Natural killer cell treated with Interleukin-12 subunit alpha and Interleukin-12 subunit beta and Interleukin-15 and Interleukin-18, amount 100 ng/mL, for 72 hours (primary cell): ENCODE measurements around the gene FKBP5. TPM values are rescaled to one million over a fixed set of nuclear protein-coding genes. Genes with fewer than 3 reads are reported as not detected.

Experiments used
- ATAC-seq, 2 donors: fragments of 150-1000 bp; cut with Tn5 transposase in 1 of 2; sonication (Bioruptor Pico), chemical (Tn5 transposase) in 1 of 2; 2 replicates each; pipeline ENCODE4 v1.10.0; 2021
- DNase-seq: peaks from one replicate; pipeline ENCODE4 v3.0.0; 2022; ENCODE audit warnings: low spot score
- H3K27ac Mint-ChIP-seq, 2 donors: 1 replicate in 1 of 2; 2 replicates in 1 of 2; pipeline ENCODE4 v1.8.0; 2022; ENCODE audit warnings: mixed read lengths in 2 of 2, mild to moderate bottlenecking in 1 of 2, moderate library complexity in 1 of 2
- H3K27me3 Mint-ChIP-seq, 2 donors: 1 replicate in 1 of 2; 2 replicates in 1 of 2; pipeline ENCODE4 v1.8.0; 2022; ENCODE audit warnings: mixed read lengths in 2 of 2
- H3K36me3 Mint-ChIP-seq: one replicate; pipeline ENCODE4 v1.8.0; 2022; ENCODE audit warnings: mixed read lengths
- H3K4me1 Mint-ChIP-seq, 2 donors: 1 replicate in 1 of 2; 2 replicates in 1 of 2; pipeline ENCODE4 v1.8.0; 2022; ENCODE audit warnings: low read depth in 2 of 2, mixed read lengths in 2 of 2, mild to moderate bottlenecking in 1 of 2
- H3K4me3 Mint-ChIP-seq: one replicate; pipeline ENCODE4 v1.8.0; 2022; ENCODE audit warnings: mixed read lengths
- H3K9me3 Mint-ChIP-seq: 2 replicates; pipeline ENCODE4 v1.8.0; 2022; ENCODE audit warnings: mixed read lengths
- total RNA-seq, 2 donors: library from RNA; stranded (reverse); gene quantifications; one replicate each; pipeline ENCODE4 v1.2.3, GENCODE V29; 2022

FKBP5 gene
- total RNA-seq, 2 donors from 2014 or later = 14.1 to 32.5 TPM

DNA sequence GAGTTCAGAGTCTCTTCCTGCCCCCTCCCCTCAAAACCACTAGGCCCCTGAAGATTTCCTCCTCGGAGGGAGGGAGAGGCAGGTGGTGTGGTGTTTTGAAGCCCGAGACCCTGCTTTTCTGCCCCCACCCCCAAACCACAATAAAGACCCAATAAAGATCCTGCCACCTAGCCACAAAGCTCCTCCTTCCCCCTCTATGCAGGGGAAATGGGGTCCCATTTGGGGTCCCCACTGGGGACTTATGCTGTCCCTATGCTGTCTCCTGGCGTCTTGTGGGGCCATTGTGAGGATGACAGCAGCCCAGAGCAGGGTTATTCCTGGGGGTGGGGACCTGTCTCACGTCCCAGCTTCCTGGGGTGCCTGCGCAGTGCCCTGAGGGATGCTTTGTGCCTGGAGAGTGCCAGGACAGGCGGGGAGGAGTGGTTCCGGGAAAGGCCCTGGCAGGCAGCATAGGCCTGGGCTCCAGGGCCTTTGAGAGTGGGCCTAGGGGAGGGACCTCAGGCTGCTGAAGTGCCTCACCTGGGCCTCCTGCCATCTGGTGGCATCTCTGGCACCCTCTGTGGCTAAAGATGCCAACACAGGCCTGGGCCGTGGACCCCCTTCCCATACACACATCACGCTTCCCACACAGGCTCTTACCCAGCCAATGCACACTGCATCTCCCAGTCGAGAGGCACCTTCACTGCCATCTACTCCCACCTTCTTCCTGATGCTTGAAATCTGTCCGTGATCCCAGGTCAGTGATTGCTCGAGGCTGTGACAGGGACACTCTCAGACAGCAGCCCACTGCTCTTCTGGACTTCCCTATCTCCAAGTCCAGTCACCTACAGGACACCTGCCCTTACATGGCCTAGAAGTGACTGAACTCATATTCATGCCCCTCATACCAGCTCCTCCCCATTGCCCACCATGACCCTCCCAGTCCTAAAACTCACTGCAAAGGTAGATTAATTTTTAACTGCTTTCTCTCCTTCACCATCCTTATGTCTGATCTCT is 40.3 kb upstream of the FKBP5 start:
- ATAC-seq (no peak), DNase-seq (no peak)
- Mint-ChIP-seq H3K36me3 (no peaks in the 10 kb centered on the region), H3K27ac (peak overlapping the region; percentile 22 to 53), H3K27me3 (peaks cover 0 to 12% of the 10 kb centered on the region in 2 donors), H3K4me3 (peak overlapping the region; percentile 63), H3K4me1 (peaks cover 47 to 60% of the 10 kb centered on the region in 2 donors), H3K9me3 (no peaks in the 10 kb centered on the region)

DNA sequence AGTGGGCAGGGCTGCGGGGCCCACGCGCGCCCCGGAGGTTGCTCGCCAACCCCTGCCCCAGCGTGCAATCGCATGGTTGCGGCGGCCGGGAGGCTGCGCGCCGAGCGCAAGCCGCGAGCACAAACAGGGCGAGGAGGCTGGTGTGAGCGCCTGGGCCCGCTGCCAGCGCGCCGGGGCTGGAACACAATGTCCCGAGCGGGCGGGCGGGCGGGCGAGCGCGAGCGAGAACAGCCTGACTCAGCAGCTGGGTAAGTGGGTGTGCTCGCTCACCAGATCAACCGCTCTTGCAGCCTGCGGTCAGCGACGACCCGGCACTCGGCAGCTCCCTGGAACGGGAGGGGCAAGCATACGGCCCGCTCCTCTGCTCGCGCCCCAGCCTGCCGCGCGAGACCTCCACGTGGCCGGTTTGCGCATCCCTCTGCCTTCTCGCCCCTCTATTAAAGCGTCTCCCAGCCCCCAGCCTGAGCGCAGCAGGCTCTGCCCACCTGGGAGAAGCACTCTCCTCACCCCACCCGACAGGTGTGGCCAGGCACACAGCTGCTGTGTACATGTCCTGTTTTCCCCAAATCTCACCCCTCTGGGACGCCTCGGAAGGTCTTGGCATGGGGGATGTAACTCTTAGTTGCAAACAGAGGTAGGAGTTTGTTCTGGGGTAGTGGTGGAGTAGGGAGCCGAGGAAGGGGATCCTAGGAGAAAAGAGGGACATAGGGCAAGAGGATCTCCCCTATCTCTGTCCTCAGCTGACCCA is 39.4 kb upstream of the FKBP5 start:
- H3K27me3 Mint-ChIP-seq = peaks cover 0 to 12% of the 10 kb centered on the region in 2 donors
- peak overlapping the region in 1 of 2 donors; percentile 53 for H3K27ac Mint-ChIP-seq
- peaks cover 47 to 59% of the 10 kb centered on the region in 2 donors for H3K4me1 Mint-ChIP-seq
- peak overlapping the region; percentile 63 for H3K4me3 Mint-ChIP-seq
- no peaks in the 10 kb centered on the region for H3K36me3 Mint-ChIP-seq
- no peaks in the 10 kb centered on the region for H3K9me3 Mint-ChIP-seq
- ATAC-seq = peak; percentile 78 to 87
- peak; percentile 89 for DNase-seq

DNA sequence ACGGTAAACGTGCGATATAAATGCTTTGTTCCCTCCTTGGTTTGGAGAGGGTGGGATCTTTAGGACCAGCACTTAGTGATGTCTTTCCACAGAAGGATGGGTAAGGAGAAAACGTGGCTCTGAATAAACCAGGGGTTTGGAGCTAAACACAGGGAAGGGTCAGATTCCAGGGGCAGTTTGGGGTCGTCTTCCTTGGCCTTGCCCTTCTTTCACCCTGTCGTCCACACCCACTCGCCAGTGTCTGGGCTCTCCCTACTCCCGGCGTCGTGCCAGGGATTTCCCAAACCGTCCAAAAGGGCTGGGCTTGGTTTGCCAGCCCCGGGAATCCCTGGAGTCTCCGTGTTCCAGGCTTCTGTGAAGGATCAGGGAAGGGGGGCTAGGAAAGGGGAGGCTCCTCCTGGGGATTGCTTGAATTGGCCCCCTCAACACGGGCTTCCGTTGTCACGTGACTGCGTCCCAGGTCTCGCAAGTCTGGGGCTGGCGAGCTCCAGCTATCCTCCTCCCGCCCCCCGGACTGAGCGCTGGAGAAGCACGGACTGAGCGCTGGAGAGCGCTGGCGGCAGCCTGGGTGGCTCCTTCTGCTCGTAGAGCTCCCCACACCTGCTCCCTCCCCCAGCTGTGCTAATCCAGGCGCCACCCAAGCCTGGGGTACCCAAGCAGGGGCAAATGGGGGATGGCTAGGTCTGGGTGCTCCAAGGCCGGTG is 38.7 kb upstream of the FKBP5 start:
- Mint-ChIP-seq H3K36me3 (no peaks in the 10 kb centered on the region), H3K4me1 (peaks cover 47 to 52% of the 10 kb centered on the region in 2 donors), H3K4me3 (peak overlapping the region; percentile 63), H3K27ac (peak overlapping the region; percentile 33 to 40), H3K27me3 (peaks cover 0 to 12% of the 10 kb centered on the region in 2 donors), H3K9me3 (no peaks in the 10 kb centered on the region)
- DNase-seq (no peak), ATAC-seq (peak in 1 of 2 donors; percentile 18)

DNA sequence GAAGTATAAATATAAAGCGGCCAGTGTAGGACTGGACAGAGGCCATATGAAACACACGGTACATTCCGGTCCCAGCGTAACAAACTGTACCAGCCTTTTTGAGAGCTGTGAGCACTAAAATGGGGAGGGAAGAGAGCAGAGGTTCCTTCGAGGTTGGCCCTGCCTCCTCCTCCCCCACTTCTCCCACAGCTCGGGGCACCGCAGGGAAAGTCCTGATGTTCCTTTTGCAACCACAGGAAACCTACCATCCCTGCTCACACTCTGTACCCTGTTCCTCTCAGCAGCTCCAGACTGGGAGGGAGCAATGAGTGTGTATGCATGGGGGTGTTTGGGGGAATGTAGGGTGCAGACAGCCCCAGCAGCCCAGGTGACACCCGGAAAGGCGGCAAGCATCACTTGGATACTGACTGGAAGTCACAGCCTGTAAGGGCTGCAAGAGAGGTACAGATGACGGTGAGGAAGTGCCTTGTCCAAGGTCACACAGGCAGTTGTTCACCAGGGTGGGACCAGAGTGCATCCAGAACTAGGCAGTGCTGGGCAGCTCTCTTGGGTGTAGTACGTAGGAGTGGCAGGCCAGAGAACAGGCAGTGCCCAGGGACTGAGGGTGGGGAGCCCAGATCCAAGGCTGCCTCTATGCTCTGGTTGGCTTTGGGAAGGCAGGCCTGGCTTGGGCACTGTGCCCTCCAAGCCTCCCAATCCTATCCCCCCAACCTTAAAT is 37.2 kb upstream of the FKBP5 start:
- Mint-ChIP-seq H3K27ac (peak overlapping the region in 1 of 2 donors; percentile 40), H3K36me3 (no peaks in the 10 kb centered on the region), H3K4me3 (peak overlapping the region; percentile 63), H3K27me3 (peaks cover 0 to 12% of the 10 kb centered on the region in 2 donors), H3K4me1 (peaks cover 40 to 49% of the 10 kb centered on the region in 2 donors), H3K9me3 (no peaks in the 10 kb centered on the region)
- DNase-seq = no peak
- no peak for ATAC-seq

DNA sequence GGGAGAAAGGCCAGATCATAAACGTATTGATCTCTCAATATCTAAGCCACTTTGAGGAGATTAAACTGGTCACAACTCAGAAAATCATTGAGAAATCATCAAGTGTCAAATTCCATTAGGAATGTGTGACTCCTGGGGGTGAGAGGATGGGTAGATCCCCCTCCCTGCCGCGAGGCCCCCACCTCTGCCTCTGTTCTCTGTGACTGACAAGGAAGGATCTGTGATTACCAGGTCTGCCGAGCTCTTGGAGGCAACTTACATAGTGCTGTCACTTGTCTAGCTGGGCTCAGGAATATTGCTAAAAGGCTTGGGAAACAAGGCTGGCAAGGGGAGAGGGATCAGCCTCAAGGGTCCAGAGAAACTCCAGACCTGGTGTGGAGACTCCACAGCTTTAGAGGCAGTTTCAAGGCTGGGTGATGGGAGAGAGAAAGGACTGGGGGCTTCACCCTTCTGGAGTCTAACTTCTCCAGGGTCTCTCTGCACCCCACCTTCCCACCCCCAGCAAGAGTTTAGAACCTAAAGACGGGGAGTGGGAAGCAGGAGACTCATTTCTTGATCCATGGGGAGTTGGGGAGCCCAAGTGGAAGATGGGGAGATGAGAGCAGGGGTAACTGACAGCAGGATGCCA is 36.5 kb upstream of the FKBP5 start:
- Mint-ChIP-seq H3K9me3 (no peaks in the 10 kb centered on the region), H3K27me3 (peaks cover 0 to 16% of the 10 kb centered on the region in 2 donors), H3K27ac (no peak overlapping the region), H3K4me3 (peak overlapping the region; percentile 15), H3K36me3 (no peaks in the 10 kb centered on the region), H3K4me1 (peaks cover 40 to 42% of the 10 kb centered on the region in 2 donors)
- ATAC-seq (no peak), DNase-seq (no peak)

DNA sequence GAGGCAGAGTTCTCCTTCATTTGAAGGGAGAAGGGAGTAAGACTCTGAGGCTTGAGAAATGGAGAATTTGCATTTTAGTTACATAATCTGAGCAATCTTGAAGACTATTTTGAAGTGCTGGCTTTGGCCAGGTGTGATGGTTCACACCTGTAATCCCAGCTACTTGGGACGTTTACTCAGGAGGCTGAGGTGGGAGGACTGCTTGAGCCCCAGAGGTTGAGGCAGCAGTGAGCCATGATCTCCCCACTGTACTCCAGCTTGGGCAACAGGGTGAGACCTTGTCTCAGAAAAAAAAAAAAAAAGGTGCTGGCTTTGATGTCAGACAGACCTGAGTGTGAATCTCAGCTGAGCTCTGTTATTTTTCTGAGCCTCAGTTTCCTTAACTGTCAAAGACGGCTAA is 35.8 kb upstream of the FKBP5 start:
- Mint-ChIP-seq H3K36me3 (no peaks in the 10 kb centered on the region), H3K9me3 (no peaks in the 10 kb centered on the region), H3K4me1 (peaks cover 35 to 37% of the 10 kb centered on the region in 2 donors), H3K27ac (no peak overlapping the region), H3K4me3 (no peak overlapping the region), H3K27me3 (peaks cover 0 to 12% of the 10 kb centered on the region in 2 donors)
- ATAC-seq (no peak), DNase-seq (no peak)

DNA sequence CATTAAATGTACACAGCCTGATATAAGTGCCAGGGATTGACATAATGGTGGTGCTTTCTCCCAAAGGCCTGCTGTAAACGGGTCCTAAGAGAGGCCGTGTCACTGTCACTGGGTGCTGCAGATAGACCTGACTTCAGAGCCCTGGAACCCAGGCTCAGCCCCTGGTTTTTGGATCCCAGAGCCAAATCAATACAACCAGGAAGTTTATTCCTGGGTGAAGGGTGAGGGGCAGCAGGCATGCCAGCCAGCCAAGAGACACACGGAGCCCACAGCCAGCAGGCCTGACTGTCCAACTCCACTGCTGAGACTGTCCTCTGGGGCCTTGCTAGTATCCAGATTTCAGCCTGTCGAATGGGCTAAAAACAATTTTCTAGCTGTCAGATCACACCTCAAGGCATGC is 35.3 kb upstream of the FKBP5 start:
- no peaks in the 10 kb centered on the region for H3K36me3 Mint-ChIP-seq
- no peak overlapping the region for H3K4me3 Mint-ChIP-seq
- no peak for DNase-seq
- no peaks in the 10 kb centered on the region for H3K9me3 Mint-ChIP-seq
- peaks cover 31 to 32% of the 10 kb centered on the region in 2 donors for H3K4me1 Mint-ChIP-seq
- H3K27me3 Mint-ChIP-seq = peaks cover 0 to 10% of the 10 kb centered on the region in 2 donors
- no peak for ATAC-seq
- H3K27ac Mint-ChIP-seq = no peak overlapping the region

DNA sequence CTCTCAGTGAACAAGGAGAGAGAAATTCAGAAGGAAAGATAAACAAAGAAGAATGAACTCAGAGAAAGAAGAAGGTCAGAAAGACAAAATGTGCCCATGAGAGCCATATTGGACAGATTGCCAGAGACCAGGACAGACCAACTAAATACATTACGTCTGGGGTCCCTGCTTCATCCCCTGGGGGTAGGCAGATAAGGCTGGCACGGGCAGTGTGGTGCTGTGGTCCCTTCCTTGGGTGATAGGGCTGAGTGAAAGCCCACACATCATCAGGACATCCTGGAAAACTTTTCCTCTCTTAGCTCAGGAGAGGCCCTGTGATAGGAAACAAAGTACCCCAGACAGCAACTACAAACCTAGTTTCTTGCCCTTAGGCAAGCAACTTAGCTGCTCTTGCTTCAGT is 34.9 kb upstream of the FKBP5 start:
- Mint-ChIP-seq H3K27ac (peak overlapping the region in 1 of 2 donors; percentile 2), H3K36me3 (no peaks in the 10 kb centered on the region), H3K4me3 (no peak overlapping the region), H3K4me1 (peaks cover 29 to 31% of the 10 kb centered on the region in 2 donors), H3K9me3 (no peaks in the 10 kb centered on the region), H3K27me3 (peaks cover 0 to 12% of the 10 kb centered on the region in 2 donors)
- DNase-seq (no peak), ATAC-seq (no peak)

DNA sequence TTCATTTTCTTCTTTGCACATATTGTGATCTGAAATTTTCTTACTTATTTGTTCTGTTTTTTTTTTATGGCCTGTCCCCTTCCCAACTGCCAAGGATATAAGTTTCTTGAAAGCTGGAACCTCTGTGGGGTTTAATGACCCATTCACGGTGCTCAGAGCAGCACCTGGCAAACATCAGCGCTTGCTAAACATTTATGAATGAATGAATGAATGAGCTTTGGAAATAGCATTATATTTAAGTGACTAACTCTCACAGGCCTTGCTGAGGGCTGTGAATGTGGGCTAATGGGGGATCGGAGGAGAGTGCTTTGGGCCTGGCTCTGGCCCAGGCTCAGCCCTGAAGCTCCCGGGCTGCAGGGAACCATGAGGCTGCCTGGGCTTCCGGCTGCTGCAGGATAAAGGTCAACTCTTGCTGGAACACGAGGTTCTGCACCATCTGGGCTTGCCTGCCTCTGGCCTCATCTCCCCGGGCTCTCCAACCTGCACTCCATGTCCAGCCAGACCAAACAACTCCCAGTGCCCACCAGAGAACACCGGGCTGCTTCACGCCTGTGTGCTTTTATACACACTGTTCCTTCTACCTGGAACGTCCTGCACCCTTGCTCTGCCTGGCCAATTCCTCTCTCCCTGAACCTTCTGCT is 33.5 kb upstream of the FKBP5 start:
- Mint-ChIP-seq H3K27ac (no peak overlapping the region), H3K4me1 (peaks cover 21 to 28% of the 10 kb centered on the region in 2 donors), H3K36me3 (no peaks in the 10 kb centered on the region), H3K4me3 (no peak overlapping the region), H3K27me3 (peaks cover 0 to 17% of the 10 kb centered on the region in 2 donors), H3K9me3 (no peaks in the 10 kb centered on the region)
- DNase-seq (no peak), ATAC-seq (no peak)

DNA sequence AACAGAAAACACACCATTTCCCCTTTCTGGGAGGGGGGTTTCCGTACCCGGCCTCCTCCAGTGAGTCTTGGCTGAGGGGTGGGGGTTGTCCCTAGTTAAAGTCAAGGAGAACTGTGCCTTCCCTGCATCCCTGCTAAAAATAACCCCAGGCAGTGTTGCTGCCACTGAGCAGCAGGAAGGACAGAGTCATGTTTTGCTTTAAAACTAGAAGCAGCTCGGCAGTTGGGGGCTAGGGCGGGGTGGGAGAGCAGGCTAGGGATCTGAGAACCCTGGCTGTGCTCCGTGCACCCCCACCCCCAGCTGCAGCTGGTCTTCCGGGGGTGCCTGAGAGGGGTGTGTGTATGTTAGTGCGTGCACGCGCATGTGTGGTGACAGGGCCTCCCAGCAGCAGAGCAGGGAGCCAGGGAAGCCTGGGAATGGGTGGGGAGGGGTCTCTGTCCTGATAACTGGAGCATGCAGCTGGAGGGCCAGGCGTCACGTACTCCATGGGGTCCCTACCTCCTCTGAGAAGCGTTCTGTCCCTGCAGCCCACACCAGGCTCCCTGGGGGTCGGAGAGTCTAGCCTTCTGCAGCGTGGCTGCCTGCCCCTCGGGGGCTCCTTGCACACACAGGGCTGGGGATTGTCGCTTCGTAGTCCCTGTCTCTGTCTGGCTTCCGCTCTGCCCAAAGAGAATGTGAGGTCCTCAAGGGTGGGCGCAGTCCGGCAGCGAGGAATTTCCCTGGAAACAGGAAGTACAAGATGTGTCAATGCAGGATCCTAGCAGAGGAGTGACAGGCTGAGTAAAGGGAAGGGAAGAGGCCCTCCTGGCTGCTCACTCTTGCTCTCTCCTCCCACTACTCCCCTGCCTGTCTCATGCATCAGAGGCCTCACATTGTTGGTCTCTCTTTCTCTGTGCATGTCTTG is 31.4 kb upstream of the FKBP5 start:
- ATAC-seq = no peak
- no peak overlapping the region for H3K4me3 Mint-ChIP-seq

DNA sequence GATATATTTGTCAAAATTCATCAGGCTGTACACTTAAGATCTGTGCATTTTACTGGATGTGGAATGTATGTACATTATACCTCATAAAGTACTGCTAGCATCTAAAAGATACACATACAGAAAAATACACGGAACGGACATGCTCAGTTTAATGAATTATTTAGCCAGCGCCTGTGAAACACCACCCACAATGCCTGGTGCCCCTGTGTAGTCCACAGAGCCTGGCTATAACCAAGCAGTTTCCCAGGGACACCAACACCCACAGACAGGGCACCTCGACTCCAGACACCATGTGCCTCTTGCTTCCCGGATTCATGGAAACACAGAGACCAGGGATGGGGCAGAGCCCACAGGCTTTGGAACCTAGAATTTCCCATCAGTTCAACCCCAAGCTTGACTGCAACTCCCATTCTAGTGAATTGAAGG is 30.7 kb upstream of the FKBP5 start:
- Mint-ChIP-seq H3K27me3 (peaks cover 0 to 19% of the 10 kb centered on the region in 2 donors), H3K4me3 (no peak overlapping the region), H3K4me1 (peaks cover 0 to 9% of the 10 kb centered on the region in 2 donors), H3K9me3 (no peaks in the 10 kb centered on the region), H3K27ac (peak overlapping the region in 1 of 2 donors; percentile 33), H3K36me3 (no peaks in the 10 kb centered on the region)
- DNase-seq = no peak
- ATAC-seq = peak in 1 of 2 donors; percentile 32

More for the DNA sequence above, 31.4 kb upstream of the FKBP5 start:
- no peak for DNase-seq
- no peak overlapping the region for H3K27ac Mint-ChIP-seq
- H3K4me1 Mint-ChIP-seq = peaks cover 0 to 9% of the 10 kb centered on the region in 2 donors
- no peaks in the 10 kb centered on the region for H3K9me3 Mint-ChIP-seq
- peaks cover 0 to 19% of the 10 kb centered on the region in 2 donors for H3K27me3 Mint-ChIP-seq
- H3K36me3 Mint-ChIP-seq = no peaks in the 10 kb centered on the region
